GM18511 (cell line): ENCODE results near the gene STEAP2.
"Not testable (repeated sequence)": the region's sequence is repeated elsewhere in the genome, so short reads cannot be mapped to it uniquely, and the experiment has no call there.

ENCODE experiments used
- ATAC-seq: cut with Tn5 transposase; IDR thresholded peaks from one replicate; pipeline ENCODE4 v1.9.1; 2021; ENCODE audit warnings: mild to moderate bottlenecking, moderate library complexity; ENCODE audit not compliant: unreplicated experiment

The STEAP2 gene

DNA sequence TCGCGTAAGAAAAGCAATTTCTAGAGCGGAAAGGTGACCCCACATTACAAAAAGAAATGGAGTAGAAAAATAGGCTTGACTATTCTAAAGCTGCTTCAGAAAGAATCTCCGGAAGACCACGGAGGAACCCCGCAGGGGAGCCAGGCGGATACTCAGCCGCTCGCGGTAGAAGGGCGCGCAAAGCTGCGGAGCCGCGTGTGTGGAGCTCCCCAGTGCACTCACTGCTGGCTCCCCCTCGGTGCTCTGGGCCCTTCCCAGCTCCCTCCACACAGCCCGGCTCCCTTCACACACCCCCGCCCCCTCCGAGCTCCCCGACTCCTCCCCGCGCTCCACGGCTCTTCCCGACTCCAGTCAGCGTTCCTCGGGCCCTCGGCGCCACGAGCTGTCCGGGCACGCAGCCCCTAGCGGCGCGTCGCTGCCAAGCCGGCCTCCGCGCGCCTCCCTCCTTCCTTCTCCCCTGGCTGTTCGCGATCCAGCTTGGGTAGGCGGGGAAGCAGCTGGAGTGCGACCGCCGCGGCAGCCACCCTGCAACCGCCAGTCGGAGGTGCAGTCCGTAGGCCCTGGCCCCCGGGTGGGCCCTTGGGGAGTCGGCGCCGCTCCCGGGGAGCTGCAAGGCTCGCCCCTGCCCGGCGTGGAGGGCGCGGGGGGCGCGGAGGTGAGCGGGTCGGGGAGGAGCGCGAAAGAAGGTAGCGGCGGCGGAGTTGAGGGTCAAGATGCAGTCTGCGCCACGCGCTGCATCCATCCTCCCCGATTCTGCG, at the start of gene STEAP2:
STEAP2 (plus strand) TSS at position 350 of the 758 bp plus-strand sequence. CDS start 13,343 bp downstream, outside the sequence.
- ATAC-seq = peak; percentile 91

DNA sequence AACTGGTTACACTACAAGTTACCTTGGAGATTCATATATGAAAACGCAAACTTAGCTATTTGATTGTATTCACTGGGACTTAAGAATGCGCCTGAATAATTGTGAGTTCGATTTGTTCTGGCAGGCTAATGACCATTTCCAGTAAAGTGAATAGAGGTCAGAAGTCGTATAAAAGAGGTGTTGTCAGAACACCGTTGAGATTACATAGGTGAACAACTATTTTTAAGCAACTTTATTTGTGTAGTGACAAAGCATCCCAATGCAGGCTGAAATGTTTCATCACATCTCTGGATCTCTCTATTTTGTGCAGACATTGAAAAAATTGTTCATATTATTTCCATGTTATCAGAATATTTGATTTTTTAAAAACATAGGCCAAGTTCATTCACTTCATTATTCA, 48.0 kb upstream of the STEAP2 start:
- no peak for ATAC-seq

DNA sequence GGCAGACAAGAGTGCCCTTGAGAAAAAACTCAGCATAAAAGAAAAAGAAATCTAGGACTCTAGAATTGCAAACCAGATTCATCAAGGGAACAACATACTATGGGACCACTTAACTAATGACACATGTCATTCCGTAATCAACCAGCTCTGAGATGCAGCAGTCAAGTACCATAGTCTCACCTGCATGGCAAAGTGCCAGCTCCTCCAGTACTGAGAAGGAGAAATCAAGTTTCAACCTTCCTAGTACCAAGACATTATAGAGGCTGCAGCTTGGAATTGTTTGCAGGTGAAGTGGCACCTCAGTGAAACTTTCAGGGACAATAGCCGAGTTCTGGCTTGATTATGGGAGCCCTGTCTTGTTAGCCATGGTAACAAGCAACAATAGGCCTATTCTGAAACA, 45.8 kb upstream of the STEAP2 start:
- no peak for ATAC-seq

DNA sequence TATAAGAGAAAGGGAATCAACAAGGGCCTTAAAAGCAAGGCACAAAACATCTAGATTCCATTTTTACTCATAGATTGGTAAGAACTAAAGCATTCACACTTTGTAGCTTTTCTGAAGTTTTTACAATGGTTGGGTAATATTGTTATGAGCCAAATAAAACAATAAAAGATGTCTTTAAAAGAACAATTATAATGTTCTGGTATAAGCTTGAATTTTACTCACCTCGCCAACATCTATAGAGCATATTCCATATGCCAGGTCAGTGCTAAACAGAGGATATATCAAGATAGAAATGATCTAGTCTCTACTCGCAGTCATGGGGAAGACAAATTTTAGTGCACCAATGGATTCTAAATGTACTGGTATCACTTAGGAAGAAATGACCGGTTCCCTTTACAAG, 45.4 kb upstream of the STEAP2 start:
- ATAC-seq = no peak

DNA sequence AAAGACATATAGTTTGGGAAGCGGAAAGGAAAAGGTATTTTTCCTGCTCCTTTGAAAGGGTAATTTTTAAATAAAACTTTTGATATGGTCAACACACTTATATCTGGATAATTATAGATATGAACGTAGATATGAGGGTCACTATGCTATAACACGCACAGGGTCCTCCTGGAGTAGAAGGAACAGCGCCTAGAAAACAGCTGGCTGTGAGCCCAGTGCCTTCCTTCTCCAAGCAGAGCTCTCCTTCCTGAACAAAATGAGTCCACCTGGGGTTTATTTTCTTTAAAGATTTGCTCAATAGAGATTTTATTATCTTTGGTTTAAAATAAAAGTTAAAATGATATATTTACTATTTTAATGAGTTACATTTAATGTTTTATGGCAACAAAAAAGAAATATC, 44.2 kb upstream of the STEAP2 start:
- no peak for ATAC-seq

DNA sequence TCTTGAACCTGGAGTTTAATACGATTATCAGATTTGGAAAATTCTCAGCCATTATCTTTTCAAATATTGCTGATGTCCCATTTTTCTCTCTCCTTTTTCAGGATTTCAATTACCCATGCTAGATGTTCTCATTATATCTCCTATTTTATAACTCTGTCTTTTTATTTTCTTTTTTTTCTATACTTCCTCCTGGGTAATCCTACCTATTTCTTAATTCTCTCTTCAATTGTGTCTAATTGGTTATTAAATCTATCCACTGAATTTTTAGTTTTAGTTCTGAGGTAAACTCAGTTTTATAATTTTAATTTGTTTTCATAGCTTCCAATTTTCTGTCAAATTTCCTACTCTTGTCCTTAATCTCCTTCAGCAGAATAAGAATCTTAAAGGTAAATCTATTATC, 41.6 kb upstream of the STEAP2 start:
- no peak for ATAC-seq

DNA sequence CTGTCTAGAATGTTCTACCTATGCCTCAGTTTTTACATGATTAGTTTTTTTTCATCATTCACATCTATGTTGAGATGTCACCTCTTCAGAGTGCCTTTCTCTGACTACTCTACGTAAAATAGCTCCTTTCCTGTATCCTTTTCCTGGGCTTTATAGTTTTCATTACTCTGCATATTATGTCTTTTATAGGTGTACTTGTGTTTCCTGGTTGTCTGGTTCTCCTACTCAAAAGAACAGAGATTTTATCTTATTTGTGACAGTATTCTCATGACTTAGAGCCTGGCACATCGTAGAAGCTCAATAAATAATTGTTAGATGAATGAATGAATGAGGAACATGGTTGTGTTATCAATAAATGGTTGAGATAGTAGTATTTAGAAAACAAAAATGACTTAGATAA, 39.4 kb upstream of the STEAP2 start:
- no peak for ATAC-seq

DNA sequence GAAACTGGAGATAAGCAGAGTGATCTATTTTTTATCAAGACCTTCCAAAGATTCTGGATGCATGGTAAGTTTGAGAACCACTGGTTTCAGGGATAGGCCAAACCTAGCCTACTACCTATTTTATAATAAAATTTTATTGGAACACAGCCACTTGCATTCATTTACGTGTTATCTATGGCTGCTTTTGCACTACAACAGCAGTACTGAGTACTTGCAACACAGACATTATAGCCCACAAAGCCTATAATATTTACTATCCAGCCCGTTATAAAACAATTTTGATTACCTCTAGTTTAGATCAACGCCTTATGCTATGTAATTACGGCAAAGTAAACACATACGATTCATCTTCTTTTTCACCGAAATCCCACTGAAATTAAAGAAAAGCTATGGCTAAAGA, 38.9 kb upstream of the STEAP2 start:
- no peak for ATAC-seq

DNA sequence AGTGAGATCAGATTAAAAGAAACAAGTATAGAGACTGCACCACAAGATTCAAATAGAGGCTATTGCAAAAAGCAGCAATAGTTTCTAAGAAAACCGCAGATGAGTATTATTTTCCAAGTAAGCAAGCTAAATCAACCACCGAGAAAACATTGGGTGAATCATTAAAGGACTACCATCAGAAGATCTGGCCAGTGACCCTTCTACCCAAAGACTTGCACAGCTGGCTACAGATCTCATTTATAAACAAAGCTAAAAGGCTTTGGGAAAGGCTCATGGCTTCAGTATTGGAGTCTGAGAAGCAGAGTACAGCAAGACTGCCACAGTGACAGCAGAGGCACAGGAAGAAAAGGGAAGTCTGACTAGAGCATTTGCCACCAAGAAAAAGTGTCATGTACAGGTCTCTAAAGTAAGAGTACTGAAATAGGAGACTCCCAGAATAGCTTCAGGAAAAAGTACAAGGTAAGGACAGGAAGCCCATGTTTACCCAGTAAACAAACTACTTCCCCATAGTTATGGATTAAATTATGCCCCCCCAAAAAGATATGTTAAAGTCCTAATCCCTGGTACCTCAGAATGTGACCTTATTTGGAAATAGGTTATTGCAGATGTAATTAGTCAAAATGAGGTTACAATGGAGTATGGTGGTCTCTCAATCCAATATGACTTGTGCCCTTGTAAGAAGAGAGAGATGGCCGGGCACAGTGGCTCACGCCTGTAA, 38.3 kb upstream of the STEAP2 start:
- ATAC-seq = peak; percentile 97

DNA sequence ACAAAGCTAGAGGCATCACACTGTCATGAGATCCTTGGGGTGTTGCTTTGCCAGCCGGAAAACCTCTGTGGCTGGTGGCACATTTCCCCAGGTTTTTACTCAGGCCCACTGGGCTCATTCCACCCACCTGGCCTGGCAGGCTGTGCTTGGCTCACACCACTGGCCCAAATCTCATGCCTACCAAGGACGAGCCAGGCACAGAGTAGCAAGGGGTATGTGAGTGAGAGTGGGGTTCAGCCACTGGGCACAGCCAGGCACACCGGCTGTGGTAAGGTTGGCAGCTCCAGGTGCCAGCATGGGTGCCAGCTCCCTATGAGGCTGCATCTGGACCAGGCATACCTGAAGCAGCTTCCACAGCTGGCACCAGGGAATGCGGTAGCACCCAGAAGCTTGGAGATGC, 35.9 kb upstream of the STEAP2 start:
- no peak for ATAC-seq

DNA sequence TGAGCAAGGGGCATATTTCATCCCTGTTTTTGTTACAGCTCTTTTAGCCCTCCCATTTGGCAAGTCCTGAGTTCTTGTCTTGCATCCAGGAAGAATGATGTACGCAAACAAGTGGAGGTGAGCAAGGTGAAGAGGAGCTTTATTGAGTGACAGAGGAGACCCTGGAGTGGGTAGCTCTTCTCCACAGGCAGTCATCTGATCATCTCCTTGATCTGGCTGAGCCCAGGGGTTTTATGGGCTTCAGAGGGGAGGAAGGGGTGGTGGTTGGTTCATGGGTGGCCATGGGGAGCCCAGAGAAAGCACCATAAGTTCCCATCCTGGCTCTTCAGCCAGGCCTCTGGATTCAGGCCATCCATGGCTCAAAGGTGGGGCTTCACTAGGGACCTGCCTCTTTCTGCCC, 35.3 kb upstream of the STEAP2 start:
- ATAC-seq = no peak

DNA sequence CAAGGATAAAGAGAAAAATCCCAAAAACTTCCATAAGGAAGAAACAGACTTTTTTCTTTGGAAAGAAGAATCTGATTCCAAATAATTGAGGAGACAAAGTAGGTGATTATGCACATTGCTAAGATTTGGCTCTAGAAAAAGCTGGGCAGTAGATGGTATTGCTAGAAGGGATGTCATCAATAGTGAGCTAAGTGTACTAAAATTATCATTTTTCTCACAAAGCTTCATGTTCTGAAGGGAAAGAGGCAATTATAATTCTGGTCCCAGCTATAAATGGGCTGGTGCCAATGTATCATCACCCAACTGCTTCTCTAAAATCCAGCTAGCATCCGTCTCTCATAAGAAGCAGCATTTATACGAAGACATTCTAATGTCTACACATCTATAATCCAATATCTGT, 33.4 kb upstream of the STEAP2 start:
- ATAC-seq = no peak

DNA sequence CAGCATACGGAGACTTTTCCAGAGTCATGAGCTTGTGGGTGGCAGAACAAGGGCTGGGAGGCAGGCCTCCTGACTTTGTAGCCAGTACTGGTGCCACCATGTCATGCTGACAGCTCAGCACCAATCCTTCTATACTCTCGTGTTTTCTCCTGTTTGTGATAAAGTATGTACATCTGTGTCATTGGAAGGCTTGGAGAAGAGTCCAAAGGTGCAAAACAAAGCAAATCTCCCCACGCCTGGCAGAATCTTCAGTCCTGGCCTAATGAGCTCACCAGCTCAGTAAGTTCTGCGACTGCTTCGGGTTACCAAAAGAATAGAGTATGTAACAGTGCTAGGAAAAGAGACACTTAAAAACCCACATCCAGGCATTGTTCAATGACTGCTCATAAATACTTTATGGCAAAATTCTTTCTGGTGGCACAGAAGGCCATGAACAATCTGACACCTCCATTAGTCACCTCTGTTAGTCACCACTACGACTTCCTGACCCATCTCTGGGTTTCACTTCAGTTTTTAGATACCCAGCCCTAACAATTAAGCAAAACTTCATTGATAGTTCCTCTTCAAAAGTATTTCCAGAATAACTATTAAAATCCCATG, 32.8 kb upstream of the STEAP2 start:
- peak; percentile 95 for ATAC-seq

DNA sequence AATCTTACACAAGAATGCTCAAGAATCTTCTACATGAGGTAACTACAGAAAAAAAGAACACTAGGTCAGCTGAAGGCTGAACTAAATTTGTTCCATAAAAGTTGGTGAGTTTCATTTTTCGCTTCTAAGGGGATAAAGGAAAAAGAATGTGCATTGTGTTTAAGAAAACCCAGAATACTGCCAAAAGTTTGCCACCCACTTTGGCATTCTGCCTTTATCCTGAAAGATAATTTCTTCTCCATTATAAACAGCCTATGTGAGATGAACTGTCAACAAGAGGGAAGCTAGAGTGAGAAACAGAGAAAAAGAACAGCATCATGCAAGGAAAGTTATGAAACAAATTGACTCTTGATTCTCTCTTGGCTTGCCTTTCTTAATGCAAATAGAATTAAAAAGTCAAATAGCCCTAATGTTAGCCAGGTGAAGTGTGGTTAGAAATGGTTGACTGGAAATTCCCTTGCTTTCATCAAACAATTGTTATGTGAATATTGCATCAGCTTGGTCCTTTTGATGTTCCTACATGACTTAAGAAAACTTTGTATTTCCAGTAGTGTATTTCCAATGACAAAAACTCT, 31.4 kb upstream of the STEAP2 start:
- no peak for ATAC-seq

DNA sequence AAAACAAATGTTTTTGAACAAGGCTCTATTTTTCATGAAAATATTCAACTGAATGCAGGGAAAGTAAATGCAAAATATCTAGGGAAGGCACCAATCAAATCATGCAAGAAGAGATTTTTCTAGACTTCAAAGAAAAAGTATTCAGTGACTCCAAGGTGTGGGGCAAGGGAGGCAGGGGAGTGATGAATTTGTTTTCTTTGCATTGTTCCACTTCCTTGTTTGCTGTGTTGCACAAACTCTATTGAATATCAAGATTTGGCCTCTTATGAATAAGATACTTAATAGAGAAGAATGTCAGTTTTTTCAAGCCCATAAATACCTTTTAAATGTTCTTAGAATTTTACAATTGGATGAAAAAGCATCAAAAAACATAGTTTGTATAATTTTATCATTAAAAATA, 30.9 kb upstream of the STEAP2 start:
- no peak for ATAC-seq

DNA sequence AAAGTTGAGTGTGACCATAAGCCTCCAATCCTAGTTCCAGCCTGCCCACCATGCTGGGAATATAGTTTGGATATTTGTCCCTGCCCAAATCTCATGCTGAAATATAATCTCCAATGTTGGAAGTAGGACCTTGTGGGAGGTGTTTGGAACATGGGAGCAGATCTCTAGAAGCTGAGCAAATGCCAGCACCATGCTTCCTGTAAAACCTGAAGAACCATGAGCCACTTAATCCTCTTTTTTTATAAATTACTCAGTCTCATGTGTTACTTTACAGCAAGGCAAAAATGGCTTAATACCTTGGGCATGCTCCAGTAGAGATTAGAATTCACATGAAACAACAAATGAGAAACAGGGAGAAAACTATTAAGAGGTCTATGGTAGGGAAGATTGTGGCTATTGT, 30.1 kb upstream of the STEAP2 start:
- ATAC-seq = no peak

DNA sequence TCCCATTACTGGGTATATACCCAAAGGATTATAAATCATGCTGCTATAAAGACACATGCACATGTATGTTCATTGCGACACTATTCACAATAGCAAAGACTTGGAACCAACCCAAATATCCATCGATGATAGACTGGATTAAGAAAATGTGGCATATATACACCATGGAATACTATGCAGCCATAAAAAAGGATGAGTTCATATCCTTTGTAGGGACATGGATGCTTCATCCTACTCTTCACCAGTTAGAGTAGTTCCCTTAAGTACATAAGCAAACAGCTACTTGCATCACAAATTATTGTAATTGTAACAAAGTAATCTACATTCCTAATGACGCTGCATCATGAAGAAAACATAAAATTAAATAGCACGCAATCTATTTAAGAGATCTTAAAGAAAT, 25.2 kb upstream of the STEAP2 start:
- ATAC-seq = not testable (repeated sequence)

DNA sequence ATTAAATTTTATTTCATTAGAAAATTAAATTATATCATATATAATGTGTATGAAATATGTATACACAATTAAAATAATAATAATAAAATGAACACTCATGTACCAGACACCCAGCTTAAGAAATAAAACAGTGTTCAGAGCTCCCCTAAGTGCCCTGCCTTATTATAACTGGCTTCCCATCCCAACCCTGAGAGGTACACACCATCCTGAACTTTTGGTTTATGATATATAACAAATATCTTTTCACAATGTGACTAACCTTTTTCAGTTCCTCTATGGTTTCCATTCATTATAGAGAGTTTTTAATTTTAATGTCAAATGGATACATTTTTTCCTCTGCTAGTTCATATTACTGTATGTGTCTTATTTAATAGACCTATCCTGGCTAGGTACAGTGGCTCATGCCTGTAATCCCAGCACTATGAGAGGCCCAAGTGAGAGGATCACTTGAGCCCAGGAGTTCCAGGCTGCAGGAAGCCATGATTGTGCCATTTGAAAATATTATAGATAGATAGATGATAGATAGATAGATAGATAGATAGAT, 24.0 kb upstream of the STEAP2 start:
- ATAC-seq = peak; percentile 45

DNA sequence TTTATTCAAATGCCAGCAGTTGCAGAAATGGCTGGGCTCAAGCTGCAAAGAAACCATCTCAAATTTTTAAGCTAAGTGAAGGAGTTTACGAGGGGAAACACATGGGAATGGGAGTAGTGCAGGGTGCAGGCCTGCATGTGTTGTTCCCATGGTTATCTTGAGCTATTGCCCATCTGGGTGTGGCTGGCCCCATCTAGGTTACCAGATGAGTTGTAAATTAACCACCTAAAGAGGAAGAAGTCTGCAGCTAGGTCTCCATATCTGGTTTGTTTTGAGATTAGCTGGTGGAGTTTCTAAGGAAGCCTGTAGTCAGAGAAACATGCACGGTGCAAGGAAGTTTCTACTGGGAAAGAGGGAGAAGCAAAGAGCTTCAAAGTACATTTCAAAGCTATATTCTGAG, 23.3 kb upstream of the STEAP2 start:
- peak; percentile 92 for ATAC-seq

DNA sequence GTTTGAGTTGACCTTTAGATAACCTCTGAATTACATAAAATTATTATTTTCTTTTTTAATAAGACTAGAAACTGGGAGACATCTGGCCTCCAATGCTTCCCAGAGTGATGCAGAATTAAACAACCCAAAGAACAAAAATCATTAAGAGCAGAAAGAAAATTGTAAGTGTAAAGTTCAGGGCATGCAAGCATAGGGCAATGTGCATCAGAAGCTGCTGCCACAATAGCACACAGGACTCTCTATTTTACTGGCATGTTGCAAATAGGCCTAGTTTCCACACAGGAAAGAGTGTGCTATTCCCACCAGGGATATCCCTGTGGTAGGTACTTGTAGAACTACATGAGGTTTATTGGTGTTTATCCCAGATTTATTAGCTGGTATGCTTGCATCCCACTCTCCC, 20.5 kb upstream of the STEAP2 start:
- no peak for ATAC-seq

DNA sequence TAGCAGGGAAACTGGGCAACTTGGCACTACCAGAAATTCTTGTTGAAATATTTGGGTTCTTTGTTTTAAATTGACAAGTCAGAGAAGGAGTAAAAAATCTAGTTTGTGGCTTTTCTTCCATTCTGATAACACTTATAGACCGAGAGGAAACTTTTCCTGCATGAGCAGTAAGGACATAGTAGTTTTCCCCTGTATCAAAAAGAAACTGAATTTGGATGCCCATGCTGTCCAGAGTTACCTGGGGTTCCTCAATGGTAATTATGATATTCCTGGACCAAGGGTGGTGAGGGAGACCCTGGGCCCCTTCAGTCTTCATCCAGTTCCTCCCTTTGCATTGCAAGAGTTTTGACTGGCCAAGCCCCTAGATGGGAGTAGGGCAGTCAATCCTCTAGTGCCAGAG, 19.9 kb upstream of the STEAP2 start:
- ATAC-seq = no peak
